GM21381 (cell line): ENCODE data around the gene AGBL5.

Experiments used
- ATAC-seq: cut with Tn5 transposase; IDR thresholded peaks from one replicate; pipeline ENCODE4 v1.9.1; 2021; ENCODE audit warnings: mild to moderate bottlenecking, moderate library complexity; ENCODE audit not compliant: unreplicated experiment

The AGBL5 gene

DNA sequence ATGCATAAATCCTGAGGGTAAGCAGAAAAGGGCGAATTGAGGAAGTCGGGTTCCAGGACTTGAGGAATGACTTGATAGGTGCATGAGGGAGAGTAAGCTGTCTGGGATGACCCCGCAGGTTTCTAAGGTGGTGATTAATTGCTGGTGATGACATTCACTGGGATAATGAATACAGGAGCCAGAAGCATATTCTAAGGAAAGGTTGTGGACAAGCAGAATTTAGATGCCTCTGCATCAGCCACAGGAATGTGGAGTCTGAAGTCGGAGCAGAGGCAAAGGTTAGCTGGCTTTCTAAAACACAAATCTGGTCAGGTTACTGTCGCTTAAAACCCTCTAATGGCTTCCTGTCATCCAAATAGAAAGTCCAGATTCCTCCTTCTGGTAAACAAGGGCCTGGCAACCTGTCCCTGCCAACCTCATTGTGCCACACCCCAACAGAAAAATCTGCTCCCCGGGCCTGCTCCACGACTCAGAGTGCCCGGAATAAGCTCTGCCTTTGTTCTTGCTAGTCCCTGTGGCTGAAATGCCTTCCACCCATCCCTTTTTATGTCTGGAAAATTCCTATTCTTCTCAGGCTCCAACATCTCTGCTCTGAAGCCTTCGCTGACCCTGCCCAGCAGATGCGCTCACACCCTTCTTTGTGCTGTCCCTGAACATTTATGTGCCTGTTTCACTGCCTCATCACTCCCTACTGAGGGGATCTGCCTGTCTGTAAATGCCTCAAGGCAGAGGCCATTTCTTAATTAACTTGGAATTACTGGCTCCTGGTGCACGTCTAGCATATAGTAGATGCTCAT is 30.0 kb upstream of the AGBL5 start:
- no peak for ATAC-seq

DNA sequence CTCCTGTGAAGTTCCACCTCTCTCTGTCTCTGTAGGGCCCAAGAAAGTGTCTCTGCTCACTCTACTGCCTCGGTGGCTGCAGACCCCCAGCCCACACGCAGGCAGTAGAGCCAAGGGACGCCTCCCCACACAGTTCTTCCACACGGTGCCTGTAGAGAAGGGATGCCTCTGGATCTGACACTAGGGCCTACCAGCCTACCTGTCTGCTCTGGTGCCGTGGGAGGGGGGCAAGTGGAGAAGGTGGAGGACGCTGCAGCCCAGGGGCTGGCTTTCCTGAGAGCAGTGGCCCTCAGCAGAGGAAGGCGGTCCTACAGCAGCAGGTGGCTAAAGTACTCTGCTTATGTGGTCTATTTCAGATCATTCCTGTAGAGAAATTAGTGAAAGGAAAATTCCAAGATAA is 27.7 kb upstream of the AGBL5 start:
- no peak for ATAC-seq

DNA sequence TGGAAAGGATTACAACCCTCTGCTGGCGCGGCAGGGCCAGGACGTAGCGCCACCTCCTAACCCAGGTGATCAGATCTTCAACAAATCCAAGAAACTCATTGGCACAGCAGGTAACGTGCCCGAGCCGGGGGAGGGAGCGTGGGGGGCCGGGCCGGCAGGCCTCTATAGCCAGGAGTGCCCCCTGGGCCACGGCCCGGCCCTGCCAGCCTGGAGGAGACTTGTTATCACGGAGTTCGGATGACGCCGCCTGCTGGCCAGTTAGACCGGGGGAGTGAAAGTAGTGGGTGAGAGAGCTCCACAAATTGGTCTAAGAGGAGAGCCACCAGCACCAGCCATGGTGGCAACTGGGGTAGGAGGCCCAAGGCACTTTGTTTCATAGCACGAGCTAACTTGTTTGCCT is 27.3 kb upstream of the AGBL5 start:
- no peak for ATAC-seq

DNA sequence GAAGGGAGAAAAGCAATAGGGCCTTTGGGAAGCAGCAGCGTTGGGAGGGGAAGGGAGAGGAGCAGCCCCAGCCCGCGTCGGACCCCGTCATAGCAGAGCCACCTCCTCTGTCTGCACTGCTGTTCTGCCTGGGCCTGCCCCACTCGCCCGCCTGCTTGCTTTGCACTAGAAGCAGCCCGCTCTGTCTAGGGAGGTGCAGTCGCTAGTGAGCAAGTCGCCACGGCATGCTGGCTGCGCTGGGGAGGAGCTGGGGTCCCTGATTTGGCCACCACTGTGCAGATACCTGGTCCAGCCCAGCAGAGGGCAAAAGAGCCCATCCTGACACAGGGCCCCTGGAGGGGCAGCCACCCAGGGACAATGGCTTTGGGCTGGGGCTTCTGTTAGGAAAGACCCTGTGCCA is 26.7 kb upstream of the AGBL5 start:
- no peak for ATAC-seq

DNA sequence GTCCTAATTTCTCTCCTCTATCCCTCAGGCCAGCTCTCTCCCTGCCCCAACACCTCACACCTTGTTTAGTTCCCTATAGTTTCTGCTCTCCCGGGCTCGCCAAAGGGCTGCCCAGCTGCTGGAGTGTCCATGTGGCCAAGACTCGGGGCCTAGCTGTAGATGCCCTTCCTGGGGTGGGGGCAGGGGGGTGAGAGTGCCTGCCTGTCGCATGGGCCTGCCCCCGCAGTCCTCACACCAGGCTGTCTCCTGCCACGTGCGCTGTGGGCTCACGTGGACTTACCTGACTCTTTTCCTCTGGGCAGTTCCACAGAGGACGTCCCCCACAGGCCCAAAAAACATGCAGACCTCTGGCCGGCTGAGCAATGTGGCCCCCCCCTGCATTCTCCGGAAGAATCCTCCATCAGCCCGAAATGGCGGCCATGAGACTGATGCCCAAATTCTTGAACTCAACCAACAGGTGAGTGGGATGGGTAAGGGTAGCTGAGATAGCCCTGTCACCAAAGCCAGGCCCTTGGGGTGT is 26.1 kb upstream of the AGBL5 start:
- ATAC-seq: no peak

DNA sequence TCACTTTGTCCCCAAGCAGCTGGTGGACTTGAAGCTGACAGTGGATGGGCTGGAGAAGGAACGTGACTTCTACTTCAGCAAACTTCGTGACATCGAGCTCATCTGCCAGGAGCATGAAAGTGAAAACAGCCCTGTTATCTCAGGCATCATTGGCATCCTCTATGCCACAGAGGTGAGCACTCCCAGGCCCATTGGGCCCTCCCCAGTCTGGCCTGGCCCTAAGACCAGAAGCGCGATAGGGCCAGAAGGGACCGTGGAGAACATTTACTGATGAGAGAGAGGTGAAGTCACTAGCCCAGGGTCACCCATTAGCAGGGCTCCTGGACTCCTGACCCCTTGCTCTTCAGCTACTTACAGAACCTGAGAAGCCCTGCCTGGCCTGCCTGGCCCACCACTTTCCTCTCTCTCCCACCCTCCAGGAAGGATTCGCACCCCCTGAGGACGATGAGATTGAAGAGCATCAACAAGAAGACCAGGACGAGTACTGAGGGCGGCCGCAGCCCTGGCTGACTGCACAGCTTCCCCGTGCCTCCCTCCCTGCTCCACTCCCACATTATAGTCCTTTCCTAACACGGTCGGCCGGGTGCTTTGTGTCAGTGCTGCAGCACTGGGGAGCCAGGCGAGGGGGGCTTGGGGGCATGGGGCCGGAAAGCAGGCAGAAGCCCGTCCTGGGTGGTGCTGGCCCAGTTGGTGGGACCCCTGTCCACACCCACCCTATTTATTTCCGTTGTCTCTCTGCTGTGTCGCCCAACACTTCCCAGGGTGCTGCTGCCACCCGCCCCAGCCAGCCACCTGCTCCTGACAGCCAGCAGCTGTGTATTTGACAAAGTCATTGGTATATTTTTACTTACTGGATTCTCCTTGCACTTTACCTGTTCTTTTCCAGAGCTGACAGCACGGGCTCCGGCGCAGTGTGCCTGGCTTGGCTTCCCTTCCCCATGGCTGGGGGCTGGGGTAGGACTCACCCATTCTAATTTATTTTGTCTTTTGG is 25.3 kb upstream of the AGBL5 start:
- ATAC-seq: no peak

DNA sequence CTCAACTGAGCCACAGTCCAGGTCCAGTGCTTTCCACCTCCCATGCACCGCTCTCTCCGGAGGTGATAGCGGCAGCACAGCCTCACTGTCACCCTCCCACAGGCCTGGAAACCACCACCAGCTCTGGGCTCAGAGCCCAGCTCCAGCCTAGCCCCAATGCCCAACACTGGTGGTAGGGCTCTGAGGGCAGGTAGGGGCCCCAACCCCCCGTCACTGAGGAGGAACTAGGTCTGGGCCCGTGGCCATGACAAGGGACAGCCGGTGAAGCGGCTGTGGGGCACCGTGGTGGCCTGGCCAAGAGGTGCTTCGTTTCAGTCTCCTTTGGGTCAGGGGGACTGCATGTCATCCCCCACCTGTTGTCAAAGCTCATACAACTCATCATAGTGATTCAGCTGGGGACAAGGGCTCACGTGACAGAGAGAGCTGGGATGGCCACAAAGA is 24.2 kb upstream of the AGBL5 start:
- ATAC-seq: no peak

DNA sequence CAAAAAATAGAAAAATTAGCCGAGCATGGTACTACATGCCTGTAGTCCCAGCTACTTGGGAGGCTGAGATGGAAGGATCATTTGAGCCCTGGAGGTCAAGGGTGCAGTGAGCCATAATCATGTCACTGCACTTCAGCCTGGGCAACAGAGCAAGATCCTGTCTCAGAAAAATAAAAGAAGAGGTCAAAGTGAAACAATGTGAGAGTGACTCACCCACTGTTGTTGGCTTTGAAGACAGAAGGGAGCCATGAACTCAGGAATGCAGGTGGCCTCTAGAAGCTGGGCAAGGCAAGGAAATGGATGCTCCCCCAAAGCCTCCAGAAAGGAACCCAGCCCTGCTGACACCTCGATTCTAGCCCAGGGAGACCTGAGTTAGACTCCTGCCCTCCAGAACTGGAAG is 22.4 kb upstream of the AGBL5 start:
- ATAC-seq: no peak

DNA sequence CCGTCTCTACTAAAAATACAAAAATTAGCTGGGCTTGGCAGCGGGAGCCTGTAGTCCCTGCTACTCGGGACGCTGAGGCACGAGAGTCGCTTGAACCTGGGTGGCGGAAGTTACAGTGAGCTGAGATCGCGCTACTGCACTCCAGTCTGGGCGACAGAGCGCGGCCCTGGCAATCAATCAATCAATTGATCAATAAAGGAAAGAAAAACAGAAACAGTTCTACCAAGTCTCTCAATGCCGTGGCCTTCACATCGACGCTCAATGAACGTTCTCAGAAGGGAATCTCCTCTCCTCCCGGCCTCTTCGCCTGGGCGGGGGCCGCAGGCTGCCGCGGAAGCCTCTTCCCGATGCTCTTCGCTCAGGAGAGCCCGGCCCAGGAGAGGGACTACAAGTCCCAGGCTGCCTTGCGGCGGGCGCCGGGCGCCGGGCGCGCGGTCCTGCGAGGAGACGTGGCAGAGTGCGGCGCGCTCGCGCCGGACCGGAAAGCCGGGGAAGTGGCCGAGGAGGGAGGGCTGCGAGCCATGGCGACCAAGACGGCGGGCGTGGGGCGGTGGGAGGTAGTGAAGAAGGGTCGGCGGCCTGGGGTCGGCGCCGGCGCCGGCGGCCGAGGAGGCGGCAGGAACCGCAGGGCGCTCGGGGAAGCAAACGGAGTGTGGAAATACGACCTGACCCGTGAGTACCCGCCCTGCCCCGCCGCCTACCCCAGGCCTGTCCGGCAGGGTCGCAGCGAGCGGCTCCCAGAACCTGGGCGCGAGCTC is 18.8 kb upstream of the AGBL5 start, which contains the start of gene TMEM214:
TSS of gene TMEM214 (plus strand) at position 471 of the 758 bp plus-strand sequence. CDS start at position 522, 51 bp downstream.
- ATAC-seq: peak; percentile 89

DNA sequence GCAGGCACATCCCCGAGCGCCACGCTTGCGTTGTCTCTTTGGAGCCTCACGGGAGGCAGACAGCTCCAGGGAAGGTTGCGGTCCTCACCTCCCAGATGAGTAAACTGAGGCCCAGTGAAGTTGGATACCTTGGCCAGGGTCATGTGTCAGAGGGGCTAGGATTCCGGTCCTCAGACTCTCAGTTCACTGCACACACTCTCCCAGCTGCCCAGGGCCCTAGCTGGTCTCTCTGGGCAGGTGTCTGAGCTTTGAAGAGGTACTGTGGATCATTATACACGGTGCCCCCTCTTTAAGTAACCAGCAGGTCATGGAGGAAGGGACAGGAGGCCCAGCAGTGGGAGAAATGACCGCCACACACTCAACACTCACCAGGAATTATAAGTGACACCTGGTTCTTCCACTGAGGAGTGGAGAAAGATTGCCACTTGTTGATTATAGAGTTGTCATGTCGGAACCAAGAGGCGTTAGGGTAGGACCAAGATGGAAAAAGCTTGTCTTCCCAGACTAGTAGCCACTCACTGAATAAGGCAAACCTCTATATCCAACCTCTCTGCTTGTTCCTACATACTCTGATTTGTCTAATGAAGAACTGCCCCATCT is 18.1 kb upstream of the AGBL5 start:
- ATAC-seq: no peak

DNA sequence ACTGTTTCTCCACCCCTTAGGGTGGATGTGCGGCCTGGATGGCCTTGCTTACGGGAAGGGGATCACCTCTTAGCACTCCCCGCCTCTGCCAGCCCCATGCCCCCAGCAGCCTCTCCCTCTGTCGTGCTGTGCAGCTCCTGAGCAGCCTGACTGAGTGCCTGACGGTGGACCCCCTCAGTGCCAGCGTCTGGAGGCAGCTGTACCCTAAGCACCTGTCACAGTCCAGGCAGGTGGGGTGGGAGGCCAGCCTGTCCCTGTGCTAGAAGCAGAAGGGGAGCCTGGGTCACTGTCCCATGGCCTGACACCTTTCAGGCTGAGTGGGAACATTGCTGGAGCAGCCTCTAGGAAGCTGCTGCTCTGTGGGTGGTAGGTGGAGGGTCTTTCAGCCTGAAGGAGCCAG is 13.5 kb upstream of the AGBL5 start:
- no peak for ATAC-seq

DNA sequence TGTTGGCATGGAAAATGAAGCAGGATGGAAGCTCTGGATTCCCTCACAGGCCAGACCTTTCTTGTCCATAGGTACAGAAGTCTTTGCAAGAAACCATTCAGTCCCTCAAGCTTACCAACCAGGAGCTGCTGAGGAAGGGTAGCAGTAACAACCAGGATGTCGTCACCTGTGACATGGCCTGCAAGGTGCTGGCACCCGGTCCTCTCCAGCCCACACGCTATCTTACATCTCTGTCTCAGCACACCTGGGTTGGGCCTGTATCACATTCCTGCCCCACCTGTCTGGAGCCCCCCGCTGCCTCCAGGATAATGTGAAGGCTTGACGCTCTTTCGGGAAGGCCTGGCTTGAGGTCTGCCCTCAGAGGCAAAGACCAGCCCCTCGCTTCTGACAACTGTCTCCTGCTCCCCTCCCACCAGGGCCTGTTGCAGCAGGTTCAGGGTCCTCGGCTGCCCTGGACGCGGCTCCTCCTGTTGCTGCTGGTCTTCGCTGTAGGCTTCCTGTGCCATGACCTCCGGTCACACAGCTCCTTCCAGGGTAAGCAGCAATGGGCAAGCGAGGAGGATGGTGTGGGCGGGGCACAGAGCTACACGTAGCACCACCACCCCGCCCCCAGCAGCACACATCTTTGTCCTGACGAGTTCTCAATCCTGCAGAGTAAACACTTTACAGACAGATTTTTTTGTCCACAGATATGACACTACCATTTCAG is 12.7 kb upstream of the AGBL5 start:
- ATAC-seq: no peak

DNA sequence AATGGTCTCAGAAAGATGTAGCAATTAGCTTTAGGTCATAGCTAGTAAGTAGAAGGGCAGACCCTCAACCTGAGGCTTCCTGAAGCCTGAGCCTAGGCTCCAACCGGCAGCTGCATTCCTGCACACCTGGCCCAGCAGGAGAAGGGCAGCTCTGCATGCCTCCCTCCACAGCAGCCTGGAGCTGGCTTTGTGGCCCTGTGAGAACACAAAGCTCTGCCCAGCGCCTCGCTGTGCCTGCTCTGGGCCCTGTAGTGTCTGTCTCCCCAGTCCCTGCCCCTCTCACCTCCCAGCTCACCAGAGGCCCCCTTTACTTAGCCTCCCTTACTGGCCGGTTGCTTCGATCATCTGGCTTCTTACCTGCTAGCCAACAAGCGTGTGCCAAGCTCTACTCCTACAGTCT is 12.0 kb upstream of the AGBL5 start:
- no peak for ATAC-seq

DNA sequence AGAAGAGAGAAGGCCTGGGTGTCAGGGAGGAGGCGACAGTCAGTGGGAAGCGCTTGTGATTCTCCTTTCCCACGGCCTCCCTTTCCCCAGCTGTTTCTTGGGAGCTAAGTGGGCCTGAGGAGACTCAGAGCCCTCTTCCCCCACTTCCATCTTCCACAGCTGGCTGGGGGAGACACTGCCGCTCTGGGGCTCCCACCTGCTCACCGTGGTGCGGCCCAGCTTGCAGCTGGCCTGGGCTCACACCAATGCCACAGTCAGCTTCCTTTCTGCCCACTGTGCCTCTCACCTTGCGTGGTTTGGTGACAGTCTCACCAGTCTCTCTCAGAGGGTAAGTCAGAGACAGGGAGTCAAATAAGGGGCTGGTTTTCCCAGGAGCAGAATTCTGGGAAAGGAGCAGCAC is 11.6 kb upstream of the AGBL5 start:
- no peak for ATAC-seq

DNA sequence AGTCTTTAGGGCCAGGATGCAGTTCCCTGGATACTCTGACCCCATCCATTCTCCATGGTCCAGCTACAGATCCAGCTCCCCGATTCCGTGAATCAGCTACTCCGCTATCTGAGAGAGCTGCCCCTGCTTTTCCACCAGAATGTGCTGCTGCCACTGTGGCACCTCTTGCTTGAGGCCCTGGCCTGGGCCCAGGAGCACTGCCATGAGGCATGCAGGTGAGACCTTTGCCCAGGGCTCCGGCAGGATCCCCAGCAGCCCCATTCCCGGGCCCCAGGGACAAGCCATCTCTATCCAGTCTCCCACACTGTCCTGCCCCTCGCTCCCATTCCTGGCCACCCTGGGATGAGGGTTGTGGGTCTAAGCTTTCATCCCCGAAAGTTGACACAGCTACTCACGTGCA is 11.2 kb upstream of the AGBL5 start:
- ATAC-seq: no peak

DNA sequence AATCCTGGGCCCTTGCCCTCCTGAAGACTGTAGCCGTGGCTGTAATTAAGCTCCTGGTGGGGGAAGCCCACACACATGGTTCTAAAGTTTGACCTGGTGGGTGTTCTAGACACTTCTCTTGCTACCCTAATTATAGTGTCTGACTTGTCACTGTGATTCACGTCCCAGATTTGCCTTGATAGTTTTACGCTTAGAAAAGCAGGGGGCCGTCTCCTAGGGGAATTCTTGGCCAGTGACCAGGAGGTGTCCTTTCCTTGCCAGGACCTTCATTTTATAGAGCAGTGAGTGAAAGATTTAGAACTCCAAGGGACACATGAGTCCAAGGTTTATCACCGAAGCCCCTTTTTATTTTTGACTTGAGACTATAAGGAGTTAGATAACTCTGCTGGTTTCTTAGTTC is 9.7 kb upstream of the AGBL5 start:
- ATAC-seq: peak; percentile 37

DNA sequence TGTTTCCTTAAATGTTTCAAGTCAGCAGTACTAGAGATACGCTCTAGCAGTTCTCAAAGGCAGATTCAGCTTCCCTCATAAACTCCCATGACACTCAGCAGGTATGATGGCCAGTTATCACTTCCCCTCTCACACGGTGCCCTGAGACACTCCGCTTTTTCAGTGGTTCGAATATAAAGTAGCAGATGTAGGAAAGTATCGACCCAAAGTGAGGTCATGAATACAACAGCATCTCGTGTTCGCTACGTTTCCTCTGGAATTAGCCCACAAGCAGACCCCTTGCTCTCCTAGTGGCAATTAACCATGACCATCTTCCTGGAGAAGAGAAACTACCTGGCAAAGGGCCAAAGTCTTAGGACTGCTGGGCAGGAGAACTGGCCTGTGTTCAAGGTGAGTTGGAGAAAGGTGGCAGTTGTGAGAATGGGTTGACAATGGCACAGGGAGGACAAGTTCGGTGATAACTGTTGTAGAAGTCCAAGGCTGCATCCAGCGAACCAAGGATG is 9.3 kb upstream of the AGBL5 start:
- ATAC-seq: peak; percentile 54

DNA sequence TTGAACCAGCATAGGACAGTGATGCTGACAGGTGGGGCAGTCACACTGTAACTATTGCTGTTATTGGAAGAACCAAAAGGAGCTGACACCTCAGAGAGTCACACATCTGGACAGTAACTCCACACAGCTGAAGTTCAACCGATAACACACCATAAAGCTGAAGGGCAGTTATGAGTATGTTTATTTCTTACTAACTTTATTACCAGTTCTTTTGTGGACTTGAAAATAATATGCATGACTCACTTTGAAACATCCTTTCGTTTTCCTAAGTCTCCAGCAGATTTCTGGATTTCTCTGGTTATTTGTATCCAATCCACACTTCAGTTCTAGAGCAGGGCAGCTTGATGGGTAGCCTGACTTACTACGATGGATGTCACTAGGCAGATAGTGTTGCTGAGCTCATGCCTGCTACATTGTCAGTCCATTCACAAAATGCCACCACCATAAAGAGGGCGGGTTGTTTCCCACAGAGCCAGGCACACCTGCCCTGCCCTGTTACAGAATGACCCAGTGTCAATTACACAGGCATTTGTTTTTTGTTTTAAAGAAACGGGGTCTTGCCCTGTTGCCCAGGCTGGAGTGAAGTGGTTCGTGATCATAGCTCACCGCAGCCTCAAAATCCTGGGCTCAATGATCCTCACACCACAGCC is 8.4 kb upstream of the AGBL5 start:
- no peak for ATAC-seq
